H9 (cell line): Measurements from ENCODE around the gene SYMPK. TPM values are rescaled to one million over a fixed set of nuclear protein-coding genes. Genes with fewer than 3 reads are reported as not detected.

Source experiments
- DNase-seq: peaks from one replicate; pipeline ENCODE4 v3.0.0-alpha.2; 2017
- H2AFZ ChIP-seq: one replicate; pipeline ENCODE4 v1.6.1; 2013; ENCODE audit warnings: mild to moderate bottlenecking, low read length, control low read depth, moderate library complexity
- H2AK5ac ChIP-seq: 2 replicates; pipeline ENCODE4 v1.6.1; 2013; ENCODE audit warnings: low read length, control low read depth, mixed read lengths; ENCODE audit not compliant: insufficient read length
- H2BK120ac ChIP-seq: one replicate; pipeline ENCODE4 v1.6.1; 2013; ENCODE audit warnings: low read depth, mild to moderate bottlenecking, low read length, control low read depth, inconsistent platforms; ENCODE audit not compliant: poor library complexity, severe bottlenecking
- H2BK12ac ChIP-seq: 2 replicates; pipeline ENCODE4 v1.6.1; 2013; ENCODE audit warnings: low read length, control low read depth, mixed read lengths, low read depth; ENCODE audit not compliant: insufficient read length
- H2BK15ac ChIP-seq: 2 replicates; pipeline ENCODE4 v1.6.1; 2013; ENCODE audit warnings: low read depth, low read length, control low read depth
- H2BK20ac ChIP-seq: one replicate; pipeline ENCODE4 v1.6.1; 2013; ENCODE audit warnings: low read depth, mild to moderate bottlenecking, low read length, control low read depth, inconsistent platforms; ENCODE audit not compliant: poor library complexity, severe bottlenecking
- H2BK5ac ChIP-seq: 2 replicates; pipeline ENCODE4 v1.6.1; 2013; ENCODE audit warnings: low read length, control low read depth, mixed read lengths; ENCODE audit not compliant: insufficient read length
- H3K14ac ChIP-seq: 2 replicates; pipeline ENCODE4 v1.6.1; 2013; ENCODE audit warnings: low read length, control low read depth; ENCODE audit not compliant: insufficient read depth
- H3K18ac ChIP-seq: 2 replicates; pipeline ENCODE4 v1.6.1; 2013; ENCODE audit warnings: low read depth, mild to moderate bottlenecking, mixed read lengths, low read length, control low read depth; ENCODE audit not compliant: insufficient read length
- H3K23ac ChIP-seq: 2 replicates; pipeline ENCODE4 v1.6.1; 2013; ENCODE audit warnings: low read length, control low read depth, mixed read lengths, low read depth; ENCODE audit not compliant: insufficient read length
- H3K23me2 ChIP-seq: 2 replicates; pipeline ENCODE4 v1.6.1; 2013; ENCODE audit warnings: low read depth, mild to moderate bottlenecking, mixed read lengths, low read length, control low read depth; ENCODE audit not compliant: insufficient read length, poor library complexity, severe bottlenecking
- H3K27ac ChIP-seq: 2 replicates; pipeline ENCODE4 v1.5.1; 2013; ENCODE audit warnings: low read length, control low read depth, mixed read lengths, low read depth; ENCODE audit not compliant: insufficient read length
- H3K27me3 ChIP-seq: 2 replicates; pipeline ENCODE4 v1.6.1; 2013; ENCODE audit warnings: low read length, control low read depth, inconsistent platforms; ENCODE audit not compliant: insufficient read depth
- H3K4ac ChIP-seq: 2 replicates; pipeline ENCODE4 v1.6.1; 2013; ENCODE audit warnings: low read depth, mild to moderate bottlenecking, control low read depth, inconsistent platforms, low read length, moderate library complexity
- H3K4me1 ChIP-seq: 2 replicates; pipeline ENCODE4 v1.6.1; 2013; ENCODE audit warnings: low read length, control low read depth, inconsistent platforms; ENCODE audit not compliant: insufficient read depth
- H3K4me2 ChIP-seq: 2 replicates; pipeline ENCODE4 v1.6.1; 2013; ENCODE audit warnings: low read length, control low read depth, mixed read lengths; ENCODE audit not compliant: insufficient read length, insufficient read depth
- H3K56ac ChIP-seq: 2 replicates; pipeline ENCODE4 v1.6.1; 2013; ENCODE audit warnings: low read depth, mild to moderate bottlenecking, mixed read lengths, low read length, control low read depth; ENCODE audit not compliant: insufficient read length
- H3K79me1 ChIP-seq: 2 replicates; pipeline ENCODE4 v1.6.1; 2013; ENCODE audit warnings: low read depth, mild to moderate bottlenecking, moderate library complexity, low read length, control low read depth, inconsistent platforms; ENCODE audit not compliant: insufficient read depth, poor library complexity, severe bottlenecking
- H3K79me2 ChIP-seq: 2 replicates; pipeline ENCODE4 v1.6.1; 2013; ENCODE audit warnings: low read length, control low read depth, inconsistent platforms; ENCODE audit not compliant: insufficient read depth
- H3K9ac ChIP-seq: 2 replicates; pipeline ENCODE4 v1.6.1; 2013; ENCODE audit warnings: low read length, control low read depth, mixed read lengths; ENCODE audit not compliant: insufficient read length; ENCODE audit errors: extremely low read depth
- H3K9me3 ChIP-seq: one replicate; pipeline ENCODE4 v1.6.1; 2013; ENCODE audit warnings: low read depth, low read length, inconsistent platforms; ENCODE audit not compliant: control insufficient read depth
- H3T11ph ChIP-seq: one replicate; pipeline ENCODE4 v1.6.1; 2013; ENCODE audit warnings: mild to moderate bottlenecking, low read length, control low read depth, inconsistent platforms
- H4K20me1 ChIP-seq: one replicate; pipeline ENCODE4 v1.6.1; 2013; ENCODE audit not compliant: control insufficient read depth, insufficient read length, insufficient read depth
- H4K5ac ChIP-seq: 2 replicates; pipeline ENCODE4 v1.6.1; 2013; ENCODE audit warnings: low read depth, mild to moderate bottlenecking, mixed read lengths, low read length, control low read depth; ENCODE audit not compliant: insufficient read length
- H4K8ac ChIP-seq: replicated peaks from 2 replicates; pipeline ENCODE4 v1.6.1; 2013; ENCODE audit warnings: low read length, control low read depth, mixed read lengths, low read depth; ENCODE audit not compliant: insufficient read length
- H4K91ac ChIP-seq: 2 replicates; pipeline ENCODE4 v1.6.1; 2013; ENCODE audit warnings: low read depth, mild to moderate bottlenecking, moderate library complexity, mixed read lengths, low read length, control low read depth; ENCODE audit not compliant: insufficient read length
- H3K27ac Mint-ChIP-seq, 3 experiments: 2 replicates in 2 of 3; 3 replicates in 1 of 3; pipeline ENCODE4 v1.8.0; 2020 to 2021; ENCODE audit warnings: mixed read lengths in 3 of 3, mild to moderate bottlenecking in 1 of 3, moderate library complexity in 1 of 3
- H3K27me3 Mint-ChIP-seq: 2 replicates; pipeline ENCODE4 v1.8.0; 2021; ENCODE audit warnings: low read depth, mild to moderate bottlenecking, moderate library complexity, mixed read lengths
- H3K36me3 Mint-ChIP-seq, 3 experiments: 2 replicates in 2 of 3; 3 replicates in 1 of 3; pipeline ENCODE4 v1.8.0; 2020 to 2021; ENCODE audit warnings: low read depth in 3 of 3, mixed read lengths in 3 of 3; ENCODE audit not compliant: insufficient read depth in 1 of 3
- H3K4me1 Mint-ChIP-seq, 2 experiments: 2 replicates each; pipeline ENCODE4 v1.8.0; 2020; ENCODE audit warnings: mixed read lengths in 2 of 2
- H3K4me3 Mint-ChIP-seq, 2 experiments: 2 replicates in 1 of 2; 3 replicates in 1 of 2; pipeline ENCODE4 v1.8.0; 2020 to 2021; ENCODE audit warnings: mild to moderate bottlenecking in 2 of 2, mixed read lengths in 2 of 2, moderate library complexity in 1 of 2
- H3K9me3 Mint-ChIP-seq, 2 experiments: 2 replicates in 1 of 2; 3 replicates in 1 of 2; pipeline ENCODE4 v1.8.0; 2020; ENCODE audit warnings: mild to moderate bottlenecking in 2 of 2, mixed read lengths in 2 of 2, moderate library complexity in 1 of 2
- WGBS: extraction: QIAGEN DNeasy Blood & Tissue Kit; methylation state at CpG from one replicate; pipeline ENCODE4 v1.1.7; 2013; ENCODE audit warnings: missing lambda C conversion rate, low lambda C conversion rate, mixed read lengths; ENCODE audit not compliant: insufficient read length; ENCODE audit errors: extremely low coverage; 5-methylcytosine and 5-hydroxymethylcytosine counted together
- total RNA-seq: library from RNA; stranded (reverse); gene quantifications from 2 replicates; pipeline ENCODE4 v1.2.1, GENCODE V29; 2021
- TF ChIP-seq, protein P1 (sequence below): fragments of 200-600 bp; sonication (generic); conservative IDR thresholded peaks from 3 replicates; pipeline ENCODE4 v1.8.0; 2021; ENCODE audit warnings: antibody characterized with exemption, mild to moderate bottlenecking

SYMPK gene
- total RNA-seq, 1 experiment from 2014 or later, result 104 TPM

DNA sequence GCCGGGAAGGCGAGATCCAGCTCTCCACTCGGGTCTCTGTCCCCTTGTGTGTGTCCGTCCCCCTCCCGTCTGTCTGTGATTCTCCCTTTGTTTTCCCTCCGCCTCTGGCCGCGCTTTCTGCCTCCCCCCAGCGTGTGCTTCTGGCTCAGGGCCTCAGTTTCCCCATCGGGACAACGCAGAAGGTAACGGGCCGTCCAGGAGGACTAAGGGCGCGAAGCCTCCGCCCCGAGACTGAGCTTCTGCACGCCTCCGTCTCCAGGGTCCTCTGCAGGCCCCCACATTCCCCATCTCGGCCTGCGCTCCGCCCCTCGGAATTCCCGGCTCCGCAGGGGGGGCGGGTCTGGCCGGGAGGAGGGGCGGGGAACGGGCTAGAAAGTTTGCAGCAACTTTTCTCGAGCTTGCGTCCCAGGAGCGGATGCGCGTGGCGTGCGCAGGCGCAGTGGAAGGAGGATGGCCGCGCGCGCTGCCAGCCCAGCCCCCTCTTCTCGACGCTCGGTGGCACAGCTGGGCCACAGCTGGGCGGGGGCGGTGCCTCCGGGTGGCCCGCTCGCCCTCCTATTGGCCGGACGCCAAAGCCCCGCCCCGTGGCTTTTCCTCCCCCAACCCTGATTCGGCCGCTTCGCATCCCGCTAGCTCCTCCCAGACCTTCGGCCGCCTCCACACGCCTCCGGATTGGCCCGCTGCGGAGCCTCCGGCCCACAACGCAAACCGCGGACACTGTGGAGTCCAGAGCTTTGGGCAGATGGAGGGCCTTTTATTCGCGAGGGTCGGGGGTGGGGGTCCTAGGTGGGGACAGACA, 93.8 kb downstream of the SYMPK start, which contains the start of gene SIX5:
TSS of gene SIX5 (minus strand) at position 269 of the 799 bp plus-strand sequence. CDS start 408 bp downstream, outside the sequence.
- Histone ChIP-seq H4K91ac (no peak within 1 kb of the TSS), H3K14ac (peak within 1 kb of the TSS; percentile 97), H4K5ac (peak within 1 kb of the TSS; percentile 13), H2BK12ac (no peak within 1 kb of the TSS), H3K27ac (peak within 1 kb of the TSS; percentile 83), H3K79me1 (no peaks in the 10 kb centered on the region), H3K4me1 (peaks cover 3% of the 10 kb centered on the region; the same call in 1 of the 2 replicates), H3K56ac (no peak within 1 kb of the TSS), H2BK20ac (no peak within 1 kb of the TSS), H3K23ac (no peak within 1 kb of the TSS), H2BK15ac (peak within 1 kb of the TSS; percentile 46; the same call in 1 of the 2 replicates), H2AK5ac (no peak within 1 kb of the TSS), H3K27me3 (no peaks in the 10 kb centered on the region), H2AFZ (no peak within 1 kb of the TSS), H3K79me2 (no peaks in the 10 kb centered on the region), H3K4me2 (peak within 1 kb of the TSS; percentile 74), H2BK120ac (no peak within 1 kb of the TSS), H3K23me2 (peaks cover 20% of the 10 kb centered on the region), H3K9me3 (no peaks in the 10 kb centered on the region), H4K20me1 (no peaks in the 10 kb centered on the region), H2BK5ac (peak within 1 kb of the TSS; percentile 75), H3K18ac (peak within 1 kb of the TSS; percentile 97), H3K4ac (no peak within 1 kb of the TSS; the same call in 1 of the 2 replicates), H3K9ac (peak within 1 kb of the TSS; percentile 82), H3T11ph (no peak within 1 kb of the TSS), H4K8ac (no peak within 1 kb of the TSS)
- Mint-ChIP-seq H3K4me3 (peak within 1 kb of the TSS; percentile 93 to 94), H3K36me3 (peaks cover 2 to 18% (median 10%) of the 10 kb centered on the region in 3 experiments; a peak in 6 of 7 replicates), H3K27me3 (peaks cover 3% of the 10 kb centered on the region), H3K4me1 (peaks cover 13 to 33% of the 10 kb centered on the region in 2 experiments), H3K9me3 (no peaks in the 10 kb centered on the region; a peak in 1 of 5 replicates), H3K27ac (peak within 1 kb of the TSS; percentile 98 to 100 (median 99))
- no CpG with 5 or more reads among the region's 70 CpGs for WGBS
- DNase-seq, result peak; percentile 99
- TF ChIP-seq, protein P1, sequence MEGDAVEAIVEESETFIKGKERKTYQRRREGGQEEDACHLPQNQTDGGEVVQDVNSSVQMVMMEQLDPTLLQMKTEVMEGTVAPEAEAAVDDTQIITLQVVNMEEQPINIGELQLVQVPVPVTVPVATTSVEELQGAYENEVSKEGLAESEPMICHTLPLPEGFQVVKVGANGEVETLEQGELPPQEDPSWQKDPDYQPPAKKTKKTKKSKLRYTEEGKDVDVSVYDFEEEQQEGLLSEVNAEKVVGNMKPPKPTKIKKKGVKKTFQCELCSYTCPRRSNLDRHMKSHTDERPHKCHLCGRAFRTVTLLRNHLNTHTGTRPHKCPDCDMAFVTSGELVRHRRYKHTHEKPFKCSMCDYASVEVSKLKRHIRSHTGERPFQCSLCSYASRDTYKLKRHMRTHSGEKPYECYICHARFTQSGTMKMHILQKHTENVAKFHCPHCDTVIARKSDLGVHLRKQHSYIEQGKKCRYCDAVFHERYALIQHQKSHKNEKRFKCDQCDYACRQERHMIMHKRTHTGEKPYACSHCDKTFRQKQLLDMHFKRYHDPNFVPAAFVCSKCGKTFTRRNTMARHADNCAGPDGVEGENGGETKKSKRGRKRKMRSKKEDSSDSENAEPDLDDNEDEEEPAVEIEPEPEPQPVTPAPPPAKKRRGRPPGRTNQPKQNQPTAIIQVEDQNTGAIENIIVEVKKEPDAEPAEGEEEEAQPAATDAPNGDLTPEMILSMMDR, result no peak
